Neural crest cell (in vitro differentiated cells): ENCODE data around the gene LAMC1. TPM values are rescaled to one million over a fixed set of nuclear protein-coding genes. Genes with fewer than 3 reads are reported as not detected.

Experiments used
- DNase-seq: peaks from one replicate; pipeline ENCODE4 v3.0.0; 2021; ENCODE audit warnings: low read depth, mixed read lengths, low spot score
- H3K27ac Mint-ChIP-seq: one replicate; pipeline ENCODE4 v1.8.0; 2021; ENCODE audit warnings: mild to moderate bottlenecking, mixed read lengths; ENCODE audit not compliant: unreplicated experiment
- H3K27me3 Mint-ChIP-seq: 2 replicates; pipeline ENCODE4 v1.8.0; 2021; ENCODE audit warnings: low read depth, mild to moderate bottlenecking, mixed read lengths
- H3K36me3 Mint-ChIP-seq: 2 replicates; pipeline ENCODE4 v1.8.0; 2021; ENCODE audit warnings: low read depth, mild to moderate bottlenecking, mixed read lengths
- H3K4me1 Mint-ChIP-seq: 2 replicates; pipeline ENCODE4 v1.8.0; 2021; ENCODE audit warnings: mixed read lengths
- H3K4me3 Mint-ChIP-seq: one replicate; pipeline ENCODE4 v1.8.0; 2021; ENCODE audit warnings: mild to moderate bottlenecking, mixed read lengths
- H3K9me3 Mint-ChIP-seq: 2 replicates; pipeline ENCODE4 v1.8.0; 2021; ENCODE audit warnings: mixed read lengths
- CTCF ChIP-seq: fragments of 200-600 bp; sonication (generic); conservative IDR thresholded peaks from 2 replicates; pipeline ENCODE4 v1.5.0; 2021; ENCODE audit warnings: antibody characterized with exemption, mild to moderate bottlenecking
- total RNA-seq: library from RNA; stranded (reverse); gene quantifications from 2 replicates; pipeline ENCODE4 v1.2.1, GENCODE V29; 2021

LAMC1 gene
- total RNA-seq, 1 donor from 2014 or later = 82.0 TPM

- Mint-ChIP-seq H3K27me3 (no peaks in the 10 kb centered on the region), H3K36me3 (peaks cover 19% of the 10 kb centered on the region), H3K9me3 (no peaks in the 10 kb centered on the region), H3K4me1 (no peaks in the 10 kb centered on the region), H3K4me3 (no peak overlapping the region), H3K27ac (no peak overlapping the region)
- no peak for DNase-seq
- no peak for TF ChIP-seq CTCF
Observed at GRCh38 chr1:183131166-183131565, 107.9 kb downstream of the LAMC1 start.

- TF ChIP-seq CTCF = no peak
- peaks cover 15% of the 10 kb centered on the region for H3K36me3 Mint-ChIP-seq
- DNase-seq = no peak
- no peaks in the 10 kb centered on the region for H3K9me3 Mint-ChIP-seq
- no peak overlapping the region for H3K4me3 Mint-ChIP-seq
- H3K4me1 Mint-ChIP-seq = no peaks in the 10 kb centered on the region
- no peaks in the 10 kb centered on the region for H3K27me3 Mint-ChIP-seq
- no peak overlapping the region for H3K27ac Mint-ChIP-seq
Observed at GRCh38 chr1:183135336-183135735, 112.1 kb downstream of the LAMC1 start.

GRCh38 chr1:183137782-183138181 lies 114.6 kb downstream of the LAMC1 start:
- Mint-ChIP-seq H3K4me3 (no peak overlapping the region), H3K4me1 (no peaks in the 10 kb centered on the region), H3K36me3 (peaks cover 21% of the 10 kb centered on the region), H3K9me3 (no peaks in the 10 kb centered on the region), H3K27me3 (no peaks in the 10 kb centered on the region), H3K27ac (no peak overlapping the region)
- DNase-seq = no peak
- TF ChIP-seq CTCF = no peak

- Mint-ChIP-seq H3K27me3 (no peaks in the 10 kb centered on the region), H3K36me3 (peaks cover 23% of the 10 kb centered on the region), H3K27ac (no peak overlapping the region), H3K4me1 (no peaks in the 10 kb centered on the region), H3K4me3 (no peak overlapping the region), H3K9me3 (no peaks in the 10 kb centered on the region)
- DNase-seq = no peak
- TF ChIP-seq CTCF = no peak
Observed at GRCh38 chr1:183138301-183138700, 115.1 kb downstream of the LAMC1 start.

GRCh38 chr1:183139281-183139942 lies 116.2 kb downstream of the LAMC1 start:
- no peaks in the 10 kb centered on the region for H3K9me3 Mint-ChIP-seq
- H3K36me3 Mint-ChIP-seq = peaks cover 28% of the 10 kb centered on the region
- H3K4me1 Mint-ChIP-seq = no peaks in the 10 kb centered on the region

More at GRCh38 chr1:183139281-183139942, 116.2 kb downstream of the LAMC1 start:
- H3K4me3 Mint-ChIP-seq = no peak overlapping the region
- TF ChIP-seq CTCF = no peak
- no peaks in the 10 kb centered on the region for H3K27me3 Mint-ChIP-seq
- no peak overlapping the region for H3K27ac Mint-ChIP-seq
- no peak for DNase-seq
